Muscle layer of colon (tissue), 2 donors: ENCODE data around the gene BRD9.
"Not testable (repeated sequence)": the region's sequence is repeated elsewhere in the genome, so short reads cannot be mapped to it uniquely, and the experiment has no call there.

ENCODE experiments used
- H3K27ac ChIP-seq: one replicate; pipeline ENCODE4 v1.7.0; 2013; ENCODE audit warnings: low read depth, mild to moderate bottlenecking, low read length, moderate library complexity
- H3K27me3 ChIP-seq, 2 donors: one replicate each; pipeline ENCODE4 v1.7.0; 2013; ENCODE audit warnings: low read length in 2 of 2, mild to moderate bottlenecking in 2 of 2; ENCODE audit not compliant: insufficient read depth in 2 of 2, control insufficient read depth in 1 of 2
- H3K36me3 ChIP-seq: one replicate; pipeline ENCODE4 v1.7.0; 2013; ENCODE audit warnings: mild to moderate bottlenecking, low read length; ENCODE audit not compliant: insufficient read depth
- H3K4me1 ChIP-seq: one replicate; pipeline ENCODE4 v1.7.0; 2013; ENCODE audit warnings: mild to moderate bottlenecking, low read length; ENCODE audit not compliant: insufficient read depth
- H3K4me3 ChIP-seq, 2 donors: one replicate each; pipeline ENCODE4 v1.7.0; 2013; ENCODE audit warnings: low read length in 2 of 2, low read depth in 1 of 2, mild to moderate bottlenecking in 1 of 2, moderate library complexity in 1 of 2
- H3K9ac ChIP-seq: one replicate; pipeline ENCODE4 v1.7.0; 2013; ENCODE audit warnings: low read length
- H3K9me3 ChIP-seq: one replicate; pipeline ENCODE4 v1.7.0; 2013; ENCODE audit warnings: mild to moderate bottlenecking, low read length
- donor health status: abdominal sarcoma.
- donor health status: Adenocarcinoma of cecum.

Gene BRD9

DNA sequence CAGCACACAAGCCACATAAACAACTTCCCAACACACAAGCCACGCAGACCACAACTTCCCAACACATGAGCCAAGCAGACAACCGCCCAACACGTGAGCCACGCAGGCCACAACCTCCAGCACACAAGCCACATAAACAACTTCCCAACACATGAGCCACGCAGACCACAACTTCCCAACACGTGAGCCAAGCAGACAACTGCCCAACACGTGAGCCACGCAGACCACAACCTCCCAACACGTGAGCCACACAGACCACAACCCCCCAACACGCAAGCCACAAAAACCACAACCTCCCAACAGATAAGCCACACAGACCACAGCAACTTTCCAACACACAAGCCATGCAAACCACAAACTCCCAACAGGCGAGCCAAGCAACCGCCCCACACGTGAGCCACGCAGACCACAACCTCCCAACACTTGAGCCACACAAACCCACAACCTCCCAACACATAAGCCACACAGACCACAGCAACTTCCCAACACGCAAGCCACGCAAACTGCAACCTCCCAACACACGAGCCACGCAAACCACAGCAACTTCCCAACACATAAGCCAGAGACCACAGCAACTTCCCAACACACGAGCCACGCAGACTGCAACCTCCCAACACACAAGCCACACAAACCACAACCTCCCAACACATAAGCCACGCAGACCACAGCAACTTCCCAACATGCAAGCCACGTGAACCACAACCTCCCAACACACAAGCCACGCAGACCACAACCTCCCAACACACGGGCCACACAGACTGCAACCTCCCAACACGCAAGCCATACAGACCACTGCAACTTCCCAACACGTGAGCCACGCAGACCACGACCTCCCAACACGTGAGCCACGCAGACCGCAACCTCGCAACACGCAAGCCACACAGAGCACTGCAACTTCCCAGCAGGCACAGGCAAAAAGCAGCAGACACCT, 10.1 kb downstream of the BRD9 start:
- Histone ChIP-seq H3K9me3 (no peaks in the 10 kb centered on the region), H3K27me3 (no peaks in the 10 kb centered on the region), H3K4me1 (no peaks in the 10 kb centered on the region), H3K36me3 (peaks cover 76% of the 10 kb centered on the region), H3K9ac (no peak overlapping the region), H3K4me3 (no peak overlapping the region), H3K27ac (no peak overlapping the region)

DNA sequence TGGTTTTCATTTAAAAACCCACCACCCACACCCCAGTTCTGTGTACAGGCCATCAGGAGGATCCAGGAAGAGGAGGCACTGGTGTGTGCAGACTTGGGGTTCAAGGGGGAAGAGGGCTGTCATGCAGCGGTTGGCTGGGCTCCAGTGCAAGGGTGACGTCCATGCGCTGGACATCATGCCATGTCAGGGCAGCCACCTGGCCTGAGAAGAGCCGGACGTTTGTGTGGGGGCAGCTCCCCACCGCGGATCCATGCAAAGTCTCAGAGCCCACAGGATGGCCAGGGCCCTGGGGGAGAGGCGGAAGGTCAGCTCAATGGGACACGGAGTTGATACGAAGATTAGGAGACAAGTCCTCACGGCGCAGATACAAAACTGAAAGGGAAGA, 11.1 kb downstream of the BRD9 start:
- H3K27me3 ChIP-seq = no peaks in the 10 kb centered on the region

GRCh38 chr5:880816-881550, 11.6 kb downstream of the BRD9 start:
- Histone ChIP-seq H3K27ac (no peak overlapping the region), H3K4me1 (no peaks in the 10 kb centered on the region), H3K9ac (no peak overlapping the region), H3K4me3 (no peak overlapping the region), H3K9me3 (no peaks in the 10 kb centered on the region), H3K36me3 (peaks cover 76% of the 10 kb centered on the region), H3K27me3 (no peaks in the 10 kb centered on the region)

More for the DNA sequence above, 11.1 kb downstream of the BRD9 start:
- H3K9me3 ChIP-seq = no peaks in the 10 kb centered on the region
- H3K27ac ChIP-seq = no peak overlapping the region
- H3K4me3 ChIP-seq = no peak overlapping the region
- H3K4me1 ChIP-seq = no peaks in the 10 kb centered on the region
- H3K9ac ChIP-seq = no peak overlapping the region
- H3K36me3 ChIP-seq = peaks cover 76% of the 10 kb centered on the region

DNA sequence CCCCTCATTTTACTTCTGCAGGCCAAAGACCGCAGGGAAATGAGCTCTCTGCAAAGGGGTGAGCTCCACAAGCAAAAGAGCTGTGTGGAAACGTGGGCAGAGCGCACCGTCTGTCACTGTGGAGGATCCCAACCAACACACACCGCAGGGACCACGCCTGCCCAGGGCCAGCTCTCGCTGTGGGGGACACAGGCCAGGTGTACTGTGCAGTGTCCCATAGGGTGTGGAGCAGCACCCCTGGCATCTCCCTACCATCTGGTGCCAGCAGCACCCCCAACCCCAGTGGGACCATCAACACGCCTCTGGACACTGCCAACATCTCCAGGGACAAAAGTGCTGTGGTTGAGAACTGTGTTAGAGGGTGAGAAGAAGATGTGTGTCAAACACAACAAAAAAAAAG, 13.9 kb downstream of the BRD9 start:
- not testable (repeated sequence) for H3K4me1 ChIP-seq, H3K9ac ChIP-seq, H3K4me3 ChIP-seq, H3K27ac ChIP-seq, H3K27me3 ChIP-seq, H3K9me3 ChIP-seq
- peaks cover 74% of the 10 kb centered on the region for H3K36me3 ChIP-seq

GRCh38 chr5:878125-878524, 14.5 kb downstream of the BRD9 start:
- peaks cover 73% of the 10 kb centered on the region for H3K36me3 ChIP-seq
- H3K9me3 ChIP-seq = no peaks in the 10 kb centered on the region
- no peak overlapping the region for H3K27ac ChIP-seq
- no peak overlapping the region for H3K4me3 ChIP-seq
- H3K9ac ChIP-seq = no peak overlapping the region
- no peaks in the 10 kb centered on the region for H3K27me3 ChIP-seq
- no peaks in the 10 kb centered on the region for H3K4me1 ChIP-seq

- Histone ChIP-seq H3K4me3 (no peak overlapping the region), H3K36me3 (peaks cover 61% of the 10 kb centered on the region), H3K4me1 (no peaks in the 10 kb centered on the region), H3K9ac (no peak overlapping the region), H3K27me3 (no peaks in the 10 kb centered on the region), H3K27ac (no peak overlapping the region), H3K9me3 (no peaks in the 10 kb centered on the region)
These were observed 15.9 kb downstream of the BRD9 start for GRCh38 chr5:876398-877365.

GRCh38 chr5:875931-876330, 16.7 kb downstream of the BRD9 start:
- Histone ChIP-seq H3K9me3 (no peaks in the 10 kb centered on the region), H3K4me1 (no peaks in the 10 kb centered on the region), H3K4me3 (no peak overlapping the region), H3K27me3 (no peaks in the 10 kb centered on the region), H3K9ac (no peak overlapping the region), H3K36me3 (peaks cover 61% of the 10 kb centered on the region), H3K27ac (no peak overlapping the region)

DNA sequence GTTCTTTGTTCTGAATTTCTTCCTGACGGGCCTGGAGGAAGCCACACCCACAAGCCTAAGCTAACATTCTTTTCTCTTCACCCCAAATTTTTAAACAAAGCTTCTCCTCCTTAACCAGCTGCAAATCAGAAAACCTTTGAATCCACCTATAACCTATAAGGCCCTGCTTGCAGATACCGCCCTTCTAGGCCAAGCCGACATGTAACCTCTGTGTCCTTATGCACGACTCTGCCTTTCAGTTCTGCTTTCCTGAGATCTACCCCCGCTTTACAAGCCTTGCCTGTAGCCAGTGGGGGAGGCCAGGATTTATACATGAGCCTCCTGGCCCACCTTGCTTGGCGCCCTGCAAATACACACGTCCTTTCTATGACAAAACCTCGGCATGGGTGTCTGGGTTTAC, 19.3 kb downstream of the BRD9 start:
- Histone ChIP-seq H3K36me3 (peaks cover 83% of the 10 kb centered on the region), H3K9ac (no peak overlapping the region), H3K4me1 (no peaks in the 10 kb centered on the region), H3K27ac (no peak overlapping the region), H3K27me3 (no peaks in the 10 kb centered on the region), H3K9me3 (no peaks in the 10 kb centered on the region), H3K4me3 (no peak overlapping the region)

GRCh38 chr5:872301-872700, 20.3 kb downstream of the BRD9 start:
- Histone ChIP-seq H3K36me3 (peaks cover 82% of the 10 kb centered on the region), H3K27me3 (no peaks in the 10 kb centered on the region), H3K4me1 (no peaks in the 10 kb centered on the region), H3K9me3 (no peaks in the 10 kb centered on the region), H3K27ac (no peak overlapping the region), H3K9ac (no peak overlapping the region), H3K4me3 (no peak overlapping the region)

DNA sequence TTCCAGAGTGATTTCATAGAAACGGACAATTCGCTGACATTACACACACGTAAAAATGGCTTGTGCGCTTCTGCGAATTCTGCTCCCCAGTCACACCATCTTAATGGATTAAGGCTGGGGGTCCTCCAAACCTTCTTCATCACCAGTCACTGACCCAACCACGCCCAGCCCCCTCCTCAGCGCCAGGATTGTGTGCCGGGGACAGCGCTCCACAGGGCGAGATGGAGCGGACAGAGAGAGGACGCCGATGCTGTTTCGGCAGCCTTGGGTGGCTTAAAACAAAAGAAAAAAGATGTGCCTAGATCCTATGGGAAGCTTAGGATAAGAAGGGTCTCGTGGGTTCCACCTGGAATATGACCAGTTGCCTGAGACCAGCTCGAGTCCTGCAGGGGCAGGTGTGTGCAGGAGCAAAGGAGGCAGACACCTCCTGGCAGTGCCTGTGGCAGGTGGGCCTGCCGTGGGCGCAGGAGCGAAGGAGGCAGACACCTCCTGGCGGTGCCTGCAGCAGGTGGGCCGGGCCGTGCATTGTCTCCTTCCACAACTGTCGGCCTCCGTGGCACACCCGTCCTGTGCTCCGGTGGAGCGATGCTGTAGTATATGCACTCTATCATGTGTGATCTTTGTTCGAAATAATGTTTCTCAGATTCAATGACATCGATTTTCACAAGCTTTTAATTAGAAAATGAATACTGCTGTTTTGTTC, 20.9 kb downstream of the BRD9 start:
- no peak overlapping the region for H3K4me3 ChIP-seq
- no peaks in the 10 kb centered on the region for H3K9me3 ChIP-seq
- H3K27ac ChIP-seq = no peak overlapping the region
- H3K36me3 ChIP-seq = peaks cover 82% of the 10 kb centered on the region
- no peak overlapping the region for H3K9ac ChIP-seq
- no peaks in the 10 kb centered on the region for H3K4me1 ChIP-seq
- no peaks in the 10 kb centered on the region for H3K27me3 ChIP-seq
